IMR-90 (cell line): Measurements from ENCODE around the gene MIPEP.

Experiments
- BHLHE40 ChIP-seq: fragments of 150-350 bp; IDR thresholded peaks from 2 replicates; pipeline ENCODE4 v1.6.1; 2016; ENCODE audit warnings: mild to moderate bottlenecking, low read depth, low read length
- CTCF ChIP-seq: conservative IDR thresholded peaks from 2 replicates; pipeline ENCODE4 v1.5.1; 2012; ENCODE audit warnings: mild to moderate bottlenecking, low read depth, low read length, improper control_type of control experiment
- RFX5 ChIP-seq: IDR thresholded peaks from 2 replicates; pipeline ENCODE4 v1.8.0; 2012; ENCODE audit warnings: low read depth, mild to moderate bottlenecking, low read length, moderate library complexity

- TF ChIP-seq CTCF, result no peak
- no peak for TF ChIP-seq BHLHE40
- no peak for TF ChIP-seq RFX5
These were observed 64.0 kb downstream of the MIPEP start for GRCh38 chr13:23825179-23825578.
